ENCODE data around the gene ANKRD39.
A peak's percentile ranks its signal among the peaks of the same experiment; 100 is the strongest.
"Not testable (repeated sequence)": the region's sequence is repeated elsewhere in the genome, so short reads cannot be mapped to it uniquely, and the experiment has no call there.

The ANKRD39 gene

GRCh38 chr2:96891591-96892333 lies 33.9 kb upstream of the ANKRD39 start:
- CTCF ChIA-PET, result interaction anchor here (1.3 to 2.2 kb wide), 2 partner anchors 21 to 58 kb away, joined by 4 to 5 read pairs; no protein-coding TSS in a partner anchor
- no peaks in the 10 kb centered on the region for H3K9me3 Mint-ChIP-seq
- H3K4me3 Mint-ChIP-seq, result no peak overlapping the region
- H3K4me1 Mint-ChIP-seq, result peaks cover 62% of the 10 kb centered on the region
- H3K27me3 Mint-ChIP-seq, result peaks cover 10% of the 10 kb centered on the region
- H3K27ac Mint-ChIP-seq, result peak overlapping the region; percentile 63
- DNase-seq, result peak; percentile 61
- no peaks in the 10 kb centered on the region for H3K36me3 Mint-ChIP-seq

DNA sequence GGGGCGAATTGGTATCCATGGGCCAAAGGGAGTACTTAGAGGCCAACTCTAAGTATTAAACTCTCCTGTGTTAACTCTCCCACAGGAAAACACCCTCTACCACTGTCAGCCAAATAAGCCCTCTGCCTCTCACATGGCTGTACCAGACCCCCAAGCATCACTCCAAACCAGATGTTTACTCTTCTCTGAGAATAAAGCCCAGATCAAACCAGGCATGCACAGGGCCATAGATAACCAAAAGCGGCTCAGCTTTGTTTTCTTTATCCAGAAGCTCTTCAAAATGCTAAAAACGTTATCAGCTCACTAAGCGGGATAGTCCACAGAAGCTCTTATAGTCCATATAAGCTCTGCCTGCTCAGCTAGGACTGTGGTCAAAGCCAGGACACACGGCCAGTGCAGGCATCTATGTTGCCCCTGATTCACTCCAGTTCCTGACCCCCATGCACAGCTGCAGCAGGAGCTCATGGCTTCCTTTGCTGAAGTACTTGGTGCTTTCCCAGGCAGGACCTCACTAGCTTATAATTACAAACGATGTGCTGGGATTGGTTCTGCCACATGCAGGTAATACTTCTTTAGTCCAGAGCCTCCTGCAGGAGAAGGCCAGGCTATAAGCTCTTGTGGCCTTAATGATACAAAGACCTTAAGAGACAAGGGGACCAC lies 33.0 kb upstream of the ANKRD39 start:
- H3K4me1 Mint-ChIP-seq, result peaks cover 54% of the 10 kb centered on the region
- no peak overlapping the region for H3K4me3 Mint-ChIP-seq
- peak overlapping the region; percentile 24 for H3K27ac Mint-ChIP-seq
- H3K36me3 Mint-ChIP-seq, result no peaks in the 10 kb centered on the region
- CTCF ChIA-PET, result interaction anchor here (1.3 to 2.2 kb wide), 3 partner anchors 22 to 60 kb away, joined by 4 to 5 read pairs (median 4); no protein-coding TSS in a partner anchor
- no peaks in the 10 kb centered on the region for H3K9me3 Mint-ChIP-seq
- no peak for DNase-seq
- H3K27me3 Mint-ChIP-seq, result peaks cover 14% of the 10 kb centered on the region

DNA sequence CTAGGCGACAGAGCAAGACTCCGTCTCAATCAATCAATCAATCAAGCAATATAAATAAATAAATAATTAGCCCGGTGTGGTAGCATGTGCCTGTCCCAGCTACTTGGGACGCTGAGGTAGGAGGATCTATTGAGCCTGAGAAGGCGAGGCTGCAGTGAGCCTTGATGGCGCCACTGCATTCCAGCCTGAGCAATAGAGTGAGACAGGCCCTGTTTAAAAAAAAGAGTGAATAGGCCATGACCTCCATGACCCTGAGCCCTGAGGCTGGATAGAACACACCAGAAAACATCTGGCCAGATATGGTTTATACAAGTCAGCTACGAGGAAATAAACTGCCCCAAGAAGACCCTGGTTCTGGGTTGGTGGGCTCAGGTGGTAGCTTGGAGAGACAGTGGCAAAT lies 32.4 kb upstream of the ANKRD39 start:
- H3K9me3 Mint-ChIP-seq, result no peaks in the 10 kb centered on the region
- H3K27ac Mint-ChIP-seq, result no peak overlapping the region
- H3K4me3 Mint-ChIP-seq, result no peak overlapping the region
- CTCF ChIA-PET, result interaction anchor here (1.3 to 2.2 kb wide), 2 partner anchors 59 to 61 kb away, joined by 4 to 5 read pairs; no protein-coding TSS in a partner anchor
- peaks cover 48% of the 10 kb centered on the region for H3K4me1 Mint-ChIP-seq
- peaks cover 20% of the 10 kb centered on the region for H3K27me3 Mint-ChIP-seq
- no peaks in the 10 kb centered on the region for H3K36me3 Mint-ChIP-seq
- no peak for DNase-seq

DNA sequence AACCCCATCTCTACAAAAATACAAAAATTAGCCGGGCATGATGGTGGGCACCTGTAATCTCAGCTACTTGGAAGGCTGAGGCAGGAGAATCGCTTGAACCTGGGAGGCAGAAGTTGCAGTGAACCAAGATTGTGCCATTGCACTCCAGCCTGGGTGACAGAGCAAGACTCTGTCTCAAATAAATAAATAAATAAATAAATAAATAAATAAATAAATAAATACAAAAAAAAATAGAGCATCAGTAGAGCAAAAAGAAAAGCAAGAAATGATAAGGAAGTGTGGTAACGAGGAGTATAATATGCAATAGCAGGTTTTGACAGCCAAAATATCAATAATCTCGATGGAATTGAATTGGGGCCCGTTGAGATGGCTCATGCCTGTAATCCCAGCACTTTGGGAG lies 31.7 kb upstream of the ANKRD39 start:
- CTCF ChIA-PET, result interaction anchor here (1.3 to 2.2 kb wide), 2 partner anchors 60 to 62 kb away, joined by 4 to 5 read pairs; no protein-coding TSS in a partner anchor
- not testable (repeated sequence) for H3K4me3 Mint-ChIP-seq, DNase-seq, H3K36me3 Mint-ChIP-seq, H3K9me3 Mint-ChIP-seq, H3K27ac Mint-ChIP-seq
- peaks cover 27% of the 10 kb centered on the region for H3K27me3 Mint-ChIP-seq
- peaks cover 44% of the 10 kb centered on the region for H3K4me1 Mint-ChIP-seq

DNA sequence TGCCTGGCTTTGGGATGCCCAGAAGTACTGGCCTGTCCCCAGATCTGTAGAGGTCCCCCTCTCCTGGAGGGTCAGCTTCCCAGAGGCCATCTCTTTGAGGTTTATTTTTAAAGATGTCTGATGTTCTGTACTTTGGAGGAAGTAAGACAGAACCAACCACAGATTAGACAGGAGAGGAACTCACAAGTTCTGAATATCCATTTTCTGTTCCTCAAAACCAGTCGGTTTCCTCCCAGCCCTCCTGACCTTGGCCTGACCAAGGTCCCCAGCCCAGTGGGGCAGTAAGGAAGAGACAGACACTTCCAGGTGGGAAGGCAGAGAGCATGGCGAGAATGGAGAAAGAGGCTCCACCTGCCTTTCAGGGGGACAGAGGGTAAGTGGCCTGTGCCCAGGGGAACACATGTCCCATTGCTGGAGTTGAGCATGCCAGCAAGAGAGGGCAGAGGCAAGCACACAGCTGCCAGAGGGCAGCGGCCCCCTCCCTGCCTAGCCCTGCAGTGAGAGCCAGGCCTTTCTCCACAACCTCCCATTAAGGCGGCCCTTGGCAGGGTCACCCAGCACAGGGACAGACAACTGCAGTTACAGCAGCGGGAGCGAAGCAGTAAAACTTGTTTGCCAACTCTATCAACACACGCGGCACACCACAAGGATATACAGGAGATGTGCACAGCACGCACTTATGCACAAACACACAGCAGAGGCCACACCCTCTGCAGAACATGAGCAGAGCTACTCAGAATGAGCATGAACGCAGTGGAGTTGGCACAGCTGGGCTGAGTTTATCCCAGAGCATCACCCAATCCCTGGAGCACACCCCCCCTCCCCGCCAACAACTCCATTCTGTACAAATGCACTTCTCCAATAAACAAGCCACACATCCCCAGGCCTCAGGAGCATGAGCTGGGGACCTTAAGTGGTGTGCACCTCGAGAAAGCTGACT lies 30.5 kb upstream of the ANKRD39 start:
- DNase-seq, result peak; percentile 43
- peaks cover 44% of the 10 kb centered on the region for H3K4me1 Mint-ChIP-seq
- H3K4me3 Mint-ChIP-seq, result no peak overlapping the region
- CTCF ChIA-PET, result interaction anchor here (1.1 to 1.6 kb wide), 2 partner anchors 31 to 62 kb away, joined by 3 to 4 read pairs; partner anchors contain the start of gene ANKRD39
- H3K36me3 Mint-ChIP-seq, result no peaks in the 10 kb centered on the region
- no peaks in the 10 kb centered on the region for H3K9me3 Mint-ChIP-seq
- no peak overlapping the region for H3K27ac Mint-ChIP-seq
- H3K27me3 Mint-ChIP-seq, result peaks cover 39% of the 10 kb centered on the region

DNA sequence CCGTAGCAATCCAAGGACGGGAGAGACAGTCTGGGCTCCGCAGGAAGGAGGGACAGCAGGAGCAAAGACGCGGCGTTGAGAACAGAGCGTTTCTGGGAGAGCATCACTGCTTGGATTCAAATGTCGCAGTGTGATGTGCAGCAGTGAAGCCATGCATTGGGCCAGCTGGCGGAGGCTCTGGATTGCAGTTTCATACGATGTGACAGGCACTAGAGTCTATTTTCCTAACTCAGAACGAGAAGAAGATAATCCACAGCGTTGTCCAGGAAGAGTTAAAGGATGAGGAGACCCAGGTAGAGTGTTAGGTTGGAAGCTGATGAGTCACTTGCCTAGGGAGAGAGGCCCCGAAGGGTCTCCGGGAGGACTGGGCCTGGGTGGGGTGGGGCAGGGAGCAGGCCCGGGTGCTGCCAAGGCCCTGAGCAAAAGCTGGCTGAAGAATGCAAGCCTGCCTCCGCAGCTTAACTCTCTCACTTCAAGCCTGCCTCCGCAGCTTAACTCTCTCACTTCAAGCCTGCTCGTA lies 29.7 kb upstream of the ANKRD39 start:
- Mint-ChIP-seq H3K4me3 (no peak overlapping the region), H3K9me3 (no peaks in the 10 kb centered on the region), H3K27me3 (peaks cover 45% of the 10 kb centered on the region), H3K27ac (no peak overlapping the region), H3K36me3 (no peaks in the 10 kb centered on the region), H3K4me1 (peaks cover 39% of the 10 kb centered on the region)
- DNase-seq, result no peak
- CTCF ChIA-PET, result interaction anchor here (1.4 to 1.6 kb wide), 2 partner anchors 63 to 65 kb away, joined by 4 read pairs; no protein-coding TSS in a partner anchor

GRCh38 chr2:96885432-96886347 lies 27.9 kb upstream of the ANKRD39 start:
- DNase-seq, result no peak
- Mint-ChIP-seq H3K27me3 (peaks cover 59% of the 10 kb centered on the region), H3K27ac (peak overlapping the region; percentile 42), H3K36me3 (no peaks in the 10 kb centered on the region), H3K4me3 (no peak overlapping the region), H3K9me3 (no peaks in the 10 kb centered on the region), H3K4me1 (peaks cover 20% of the 10 kb centered on the region)
- CTCF ChIA-PET, result interaction anchor here (0.6 to 1.4 kb wide), 2 partner anchors 67 to 106 kb away, joined by 3 to 4 read pairs; no protein-coding TSS in a partner anchor

- H3K36me3 Mint-ChIP-seq, result no peaks in the 10 kb centered on the region
- no peak overlapping the region for H3K27ac Mint-ChIP-seq
- H3K9me3 Mint-ChIP-seq, result no peaks in the 10 kb centered on the region
- H3K27me3 Mint-ChIP-seq, result peaks cover 69% of the 10 kb centered on the region
- peaks cover 15% of the 10 kb centered on the region for H3K4me1 Mint-ChIP-seq
- H3K4me3 Mint-ChIP-seq, result no peak overlapping the region
- CTCF ChIA-PET, result no interaction called here
- no peak for DNase-seq
These were observed 26.7 kb upstream of the ANKRD39 start for GRCh38 chr2:96884299-96885094.

DNA sequence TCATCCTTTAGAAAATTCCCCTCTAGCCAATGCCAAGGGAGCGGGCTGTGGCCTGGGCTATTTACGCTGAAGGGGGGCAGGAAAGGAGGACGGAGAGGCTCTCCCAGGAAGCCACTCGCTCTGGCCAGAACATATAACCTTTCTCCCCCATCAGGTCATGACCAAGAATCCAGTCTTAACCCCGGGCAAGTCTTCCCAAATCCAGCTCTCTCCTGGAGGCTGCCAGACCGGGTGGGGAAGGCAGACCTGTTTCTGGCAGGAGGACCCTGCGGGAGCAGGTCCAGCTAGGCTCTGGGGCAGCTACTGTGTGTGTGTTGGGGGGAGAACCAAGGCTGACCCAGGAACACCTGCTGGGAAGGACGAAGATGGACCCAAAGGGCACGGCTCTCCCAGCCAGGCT lies 25.5 kb upstream of the ANKRD39 start:
- Mint-ChIP-seq H3K4me3 (no peak overlapping the region), H3K27ac (no peak overlapping the region), H3K36me3 (no peaks in the 10 kb centered on the region), H3K9me3 (no peaks in the 10 kb centered on the region), H3K4me1 (peaks cover 5% of the 10 kb centered on the region), H3K27me3 (peaks cover 81% of the 10 kb centered on the region)
- CTCF ChIA-PET, result no interaction called here
- DNase-seq, result no peak

- H3K9me3 Mint-ChIP-seq, result no peaks in the 10 kb centered on the region
- H3K36me3 Mint-ChIP-seq, result no peaks in the 10 kb centered on the region
- peaks cover 85% of the 10 kb centered on the region for H3K27me3 Mint-ChIP-seq
- H3K4me1 Mint-ChIP-seq, result peaks cover under 1% of the 10 kb centered on the region
- no peak overlapping the region for H3K4me3 Mint-ChIP-seq
- DNase-seq, result no peak
- CTCF ChIA-PET, result no interaction called here
- H3K27ac Mint-ChIP-seq, result no peak overlapping the region
These were observed 25.1 kb upstream of the ANKRD39 start for GRCh38 chr2:96882906-96883305.

DNA sequence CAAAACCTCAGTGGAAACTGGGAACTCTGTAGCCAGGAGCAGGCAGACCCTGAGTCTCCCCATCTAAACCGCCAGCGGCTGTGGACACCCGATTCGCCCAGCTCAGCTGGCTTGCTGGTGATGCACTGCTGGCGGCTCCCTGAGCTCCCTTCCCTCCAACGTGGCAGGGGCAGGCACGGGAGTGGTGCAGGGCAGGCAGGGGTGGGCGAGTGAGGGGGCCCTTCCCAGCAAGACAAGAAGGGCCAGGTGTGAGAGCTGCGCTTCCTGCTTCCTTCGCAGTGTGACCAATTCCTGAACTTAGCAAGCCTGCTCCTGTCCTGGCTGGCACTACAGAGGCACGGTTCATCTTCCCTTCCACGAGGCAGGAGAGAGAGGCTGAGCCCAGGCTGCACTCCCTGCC lies 24.4 kb upstream of the ANKRD39 start:
- CTCF ChIA-PET, result no interaction called here
- peaks cover 89% of the 10 kb centered on the region for H3K27me3 Mint-ChIP-seq

DNA sequence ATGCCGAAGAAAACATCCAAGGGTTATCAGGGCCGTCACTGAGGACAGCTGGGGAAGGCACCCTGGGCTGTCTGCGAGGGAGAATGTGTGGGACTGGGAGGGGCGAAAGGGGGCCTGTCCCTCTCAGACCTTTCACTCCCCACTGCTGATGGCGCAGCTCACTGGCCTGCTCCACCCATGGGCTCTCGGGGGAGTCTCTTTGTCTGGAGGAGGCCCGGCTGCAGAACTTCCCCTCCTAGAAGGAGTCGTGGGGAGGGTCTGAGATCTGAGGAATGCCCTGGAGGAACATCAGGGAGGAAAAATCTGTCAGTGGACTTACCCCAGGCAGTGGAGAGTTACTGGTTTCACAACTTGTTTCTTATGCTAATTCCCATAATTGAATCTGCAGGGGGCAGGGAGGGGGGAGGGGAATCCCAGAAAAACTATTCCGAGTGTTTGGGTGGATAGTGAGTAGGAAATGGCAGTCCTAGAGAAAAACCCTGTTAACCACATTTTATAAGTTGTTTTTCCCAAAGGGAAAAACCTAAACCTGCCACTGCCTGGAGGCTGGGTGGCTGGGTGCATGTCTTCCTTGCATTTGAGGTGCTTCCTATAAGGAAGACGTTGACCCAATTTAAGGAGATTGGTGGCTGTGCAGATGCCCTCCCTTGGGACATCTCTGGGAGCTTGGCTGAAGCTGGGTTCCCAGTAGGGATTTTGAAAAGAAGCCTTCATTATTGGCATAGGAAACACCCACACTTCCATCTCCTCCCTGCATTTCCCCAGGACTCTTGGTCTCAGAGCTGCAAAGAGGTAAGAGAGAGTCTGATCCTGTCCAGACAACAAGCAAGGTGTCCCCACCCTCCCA lies 23.8 kb upstream of the ANKRD39 start:
- no peaks in the 10 kb centered on the region for H3K36me3 Mint-ChIP-seq
- CTCF ChIA-PET, result no interaction called here
- no peaks in the 10 kb centered on the region for H3K9me3 Mint-ChIP-seq
- H3K4me3 Mint-ChIP-seq, result no peak overlapping the region
- no peak for DNase-seq
- no peak overlapping the region for H3K27ac Mint-ChIP-seq
- peaks cover 93% of the 10 kb centered on the region for H3K27me3 Mint-ChIP-seq
- no peaks in the 10 kb centered on the region for H3K4me1 Mint-ChIP-seq

More for the DNA sequence above, 24.4 kb upstream of the ANKRD39 start:
- no peaks in the 10 kb centered on the region for H3K36me3 Mint-ChIP-seq
- no peak for DNase-seq
- H3K4me3 Mint-ChIP-seq, result no peak overlapping the region
- no peak overlapping the region for H3K27ac Mint-ChIP-seq
- H3K9me3 Mint-ChIP-seq, result no peaks in the 10 kb centered on the region
- no peaks in the 10 kb centered on the region for H3K4me1 Mint-ChIP-seq
